Activated CD4-positive, alpha-beta T cell treated with anti-CD3 and anti-CD28 coated beads, Interleukin-2, amount 50 U/mL, for 24 hours (primary cell): Measurements from ENCODE around the gene CA7.

Experiments used
- DNase-seq, 2 donors: peaks; one replicate each; pipeline ENCODE4 v3.0.0-alpha.2; 2020; ENCODE audit warnings: low read depth in 1 of 2, low spot score in 1 of 2

Gene CA7

DNA sequence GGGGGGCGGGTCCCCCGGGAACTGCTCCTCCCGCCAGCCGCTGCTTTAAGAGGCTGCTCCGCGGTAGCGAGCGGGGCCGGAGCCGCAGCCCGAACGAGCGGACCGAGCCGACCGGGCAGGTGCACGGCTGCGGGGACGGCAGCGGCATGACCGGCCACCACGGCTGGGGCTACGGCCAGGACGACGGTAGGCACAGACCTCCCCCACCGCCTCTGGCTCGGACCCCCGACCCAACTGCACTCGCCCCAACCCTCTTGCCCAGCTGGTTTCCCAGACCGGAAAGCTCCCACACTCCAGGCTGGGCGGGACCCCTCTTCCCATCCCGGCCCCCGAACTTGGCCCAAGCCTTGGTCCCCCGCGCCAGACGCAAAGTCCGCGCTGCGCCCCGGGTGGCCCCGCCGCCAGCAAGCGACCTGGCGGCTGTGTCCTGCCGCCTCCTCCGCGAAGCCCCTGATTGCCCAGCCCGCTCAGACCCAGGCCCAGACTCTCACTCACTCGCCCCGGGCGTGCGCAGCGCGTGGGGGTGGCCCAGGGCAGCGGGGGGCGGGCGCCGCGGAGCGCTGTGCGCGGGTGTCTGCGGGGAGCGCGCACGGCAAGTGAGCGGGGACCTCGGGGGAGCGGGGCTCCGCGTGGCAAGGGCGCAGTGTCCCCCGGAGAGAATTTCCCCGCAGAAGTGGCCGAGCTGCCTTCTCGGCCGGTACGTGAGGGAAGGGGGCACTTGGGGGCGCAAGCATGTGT, at the start of gene CA7:
Gene CA7 (plus strand): TSS at position 73 of the 738 bp plus-strand sequence. CDS start 74 bp downstream, at position 147.
- no peak for DNase-seq

DNA sequence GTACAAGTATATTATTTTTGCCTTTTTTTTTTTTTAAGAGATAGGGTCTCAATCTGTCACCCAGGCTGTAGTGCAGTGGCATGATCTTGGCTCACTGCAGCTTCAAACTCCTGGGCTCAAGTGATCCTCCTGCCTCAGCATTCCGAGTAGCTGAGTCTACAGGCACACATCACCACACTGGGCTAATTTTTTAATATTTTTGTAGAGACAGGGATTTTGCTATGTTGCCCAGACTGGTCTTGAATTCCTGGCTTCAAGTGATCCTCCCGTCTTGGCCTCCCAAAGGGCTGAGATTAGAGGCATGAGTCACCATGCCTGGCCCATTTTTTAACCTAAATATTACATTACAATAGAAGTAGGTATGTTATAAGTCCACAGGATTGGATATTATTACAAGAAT, 46.1 kb upstream of the CA7 start:
- DNase-seq, result no peak

DNA sequence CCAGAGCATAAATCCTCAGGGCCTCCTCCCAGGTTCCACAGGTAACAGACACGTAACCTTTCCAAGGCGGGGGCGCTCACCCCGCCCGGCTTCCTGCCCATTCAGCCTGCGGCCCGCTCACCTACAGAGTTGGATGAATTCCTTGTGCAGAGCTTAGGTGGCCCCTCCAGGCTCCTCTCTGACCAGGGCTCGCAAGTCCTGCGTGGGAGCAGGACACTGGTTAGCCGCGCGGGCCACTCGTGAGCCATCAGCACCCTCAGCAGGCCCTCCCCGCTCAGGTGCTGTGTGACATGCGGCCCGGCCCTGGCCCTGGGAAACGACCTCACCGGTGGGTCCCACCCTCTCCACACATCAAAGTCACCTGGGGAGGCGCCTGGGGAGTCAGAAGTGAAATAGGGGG, 43.4 kb upstream of the CA7 start:
- DNase-seq, result no peak

DNA sequence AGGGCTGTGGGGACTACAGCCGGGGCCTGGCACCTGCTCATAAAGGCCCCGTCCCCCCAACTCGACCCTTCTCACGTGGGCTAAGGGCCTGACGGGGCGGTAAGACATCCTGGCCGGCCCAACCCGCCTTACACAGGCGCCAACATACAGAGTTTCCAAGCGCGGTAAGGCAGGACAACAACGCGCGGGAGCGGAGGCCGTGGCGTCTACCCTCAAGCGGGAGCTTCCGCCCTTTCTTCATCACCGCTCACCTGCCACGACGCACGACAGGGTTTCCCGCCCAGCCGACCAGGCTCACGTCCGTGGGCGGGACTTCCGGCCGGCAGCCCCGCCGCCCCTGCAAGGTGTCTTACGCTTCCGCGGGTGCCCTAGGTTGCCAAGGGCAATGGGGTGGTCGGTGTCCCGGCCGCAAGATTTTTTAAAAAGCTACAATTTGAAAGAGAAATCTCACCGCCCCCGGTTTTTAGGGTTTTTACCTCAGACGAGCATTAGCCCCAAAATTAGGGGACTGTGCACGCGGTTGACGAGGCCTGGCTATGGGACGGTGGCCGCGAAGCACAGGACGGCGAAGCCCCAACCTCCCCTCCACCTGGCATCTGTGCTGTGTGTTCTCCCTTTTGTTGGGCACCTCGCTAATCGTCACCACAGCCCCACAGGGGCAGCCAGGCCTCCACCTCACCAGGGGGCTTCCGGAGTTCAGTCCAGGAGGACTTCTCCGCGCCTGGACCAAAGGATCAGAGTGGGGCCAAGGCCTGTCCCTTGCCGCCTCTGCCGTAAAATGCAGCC, 42.7 kb upstream of the CA7 start, which contains the start of gene TERB1:
Gene TERB1 (minus strand): TSS at position 265 of the 786 bp plus-strand sequence. CDS start 4,786 bp downstream, outside the sequence.
- DNase-seq, result no peak

DNA sequence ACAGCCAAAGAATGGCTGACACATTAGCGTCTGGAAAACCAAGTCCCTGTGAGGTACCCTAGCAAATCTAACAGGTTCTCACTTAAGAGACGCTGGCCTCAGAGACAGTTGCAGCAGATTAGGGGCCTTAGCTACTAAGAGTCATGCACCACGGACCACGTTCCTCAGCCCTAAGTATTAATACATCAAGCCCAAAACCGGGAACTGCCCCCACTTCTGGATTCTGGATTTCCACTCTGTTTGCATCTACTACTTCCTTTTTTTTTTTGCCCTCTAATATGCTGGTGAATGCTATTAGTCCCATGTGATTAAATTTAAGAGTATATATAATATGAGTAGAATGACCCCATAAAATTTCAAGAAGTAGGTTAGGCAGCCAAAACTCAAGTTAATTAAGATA, 42.1 kb upstream of the CA7 start:
- DNase-seq, result no peak

DNA sequence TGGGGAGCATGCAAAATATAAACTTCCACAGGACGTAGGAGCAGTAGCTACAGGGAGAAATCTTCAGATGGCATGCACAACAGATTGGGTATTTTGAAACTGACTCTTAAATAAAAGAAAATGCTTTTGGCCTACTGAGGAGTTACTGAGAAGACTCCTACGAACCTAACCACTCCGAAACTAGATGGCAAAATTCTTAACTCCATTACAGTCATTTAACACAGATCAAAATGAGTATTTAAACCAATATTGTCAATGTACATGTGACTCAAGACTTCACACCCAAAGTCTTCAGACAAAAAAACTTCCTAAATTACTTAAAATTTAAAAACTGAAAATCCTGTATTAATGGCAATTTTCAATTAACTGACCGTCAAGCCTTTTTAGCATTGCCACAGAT, 34.4 kb upstream of the CA7 start:
- no peak for DNase-seq

DNA sequence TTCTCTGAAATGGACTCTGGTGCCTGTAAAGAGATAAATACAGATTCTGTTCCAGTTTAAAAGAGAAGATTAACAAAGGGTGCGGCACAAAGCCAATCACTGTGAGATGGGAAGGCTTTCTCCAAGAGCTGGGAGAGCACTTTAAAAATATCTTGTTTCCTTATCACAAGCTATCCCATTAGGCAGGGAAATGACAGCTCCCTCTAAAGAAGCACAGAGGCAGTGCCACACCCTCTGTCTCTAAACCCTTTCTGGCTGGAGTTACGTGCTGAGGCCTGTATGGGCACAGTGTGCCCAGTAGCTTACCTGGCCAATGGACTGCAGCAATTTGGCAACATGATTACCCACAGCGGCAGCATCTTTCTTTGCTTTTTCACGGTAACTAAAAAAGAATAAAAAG, 33.8 kb upstream of the CA7 start:
- no peak for DNase-seq

DNA sequence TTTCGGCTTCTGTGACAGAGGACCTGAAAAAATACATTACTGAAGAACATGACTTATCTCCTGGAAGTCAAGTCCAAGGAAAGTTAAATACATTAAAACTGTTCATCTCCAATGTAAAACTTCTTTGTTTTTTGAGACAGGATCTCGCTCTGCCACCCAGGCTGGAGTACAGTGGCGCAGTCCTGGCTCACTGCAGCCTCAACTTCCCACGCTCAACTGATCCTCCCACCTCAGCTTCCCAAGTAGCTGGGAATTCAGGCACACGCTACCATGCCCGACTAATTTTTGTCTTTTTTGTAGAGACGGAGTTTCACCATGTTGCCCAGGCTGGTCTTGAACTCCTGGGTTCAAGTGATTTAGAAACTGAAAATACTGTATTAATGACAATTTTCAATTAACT, 33.2 kb upstream of the CA7 start:
- DNase-seq, result no peak

DNA sequence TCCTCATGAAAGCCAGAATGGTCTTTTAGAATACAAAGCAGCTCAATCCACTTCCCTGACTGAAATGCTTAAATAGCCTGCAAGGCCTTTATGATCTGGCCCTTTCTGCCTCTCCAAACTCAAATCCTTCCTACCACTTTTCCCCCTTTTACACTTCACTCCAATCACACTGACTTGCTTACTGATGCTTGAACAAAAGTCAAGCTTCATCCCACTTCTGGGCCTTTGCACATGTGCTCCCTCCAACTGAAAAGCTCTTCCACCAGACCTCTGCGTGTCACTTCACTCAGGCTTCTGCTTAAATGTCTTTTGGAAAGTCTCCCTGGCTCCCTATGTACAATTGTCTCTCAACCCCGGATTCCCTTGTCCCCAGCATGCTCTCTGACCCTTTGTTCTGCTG, 29.5 kb upstream of the CA7 start:
- no peak for DNase-seq

DNA sequence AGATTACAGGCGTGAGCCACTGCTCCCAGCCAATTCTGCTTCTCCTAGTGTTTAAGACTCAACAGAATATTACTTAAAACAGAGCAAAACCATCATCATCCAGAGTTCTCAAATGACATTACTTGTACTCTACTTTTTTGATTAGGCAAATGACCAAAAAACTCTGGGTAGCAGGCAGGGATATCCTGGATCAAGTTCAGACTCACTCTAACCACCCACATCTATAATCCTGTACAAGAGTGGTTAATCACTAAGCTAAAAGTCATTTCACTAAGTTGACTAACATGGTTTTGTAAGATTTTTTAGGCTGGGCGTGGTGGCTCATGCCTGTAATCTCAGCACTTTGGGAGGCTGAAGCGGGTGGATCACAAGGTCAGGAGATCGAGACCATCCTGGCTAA, 20.2 kb upstream of the CA7 start:
- DNase-seq, result no peak

DNA sequence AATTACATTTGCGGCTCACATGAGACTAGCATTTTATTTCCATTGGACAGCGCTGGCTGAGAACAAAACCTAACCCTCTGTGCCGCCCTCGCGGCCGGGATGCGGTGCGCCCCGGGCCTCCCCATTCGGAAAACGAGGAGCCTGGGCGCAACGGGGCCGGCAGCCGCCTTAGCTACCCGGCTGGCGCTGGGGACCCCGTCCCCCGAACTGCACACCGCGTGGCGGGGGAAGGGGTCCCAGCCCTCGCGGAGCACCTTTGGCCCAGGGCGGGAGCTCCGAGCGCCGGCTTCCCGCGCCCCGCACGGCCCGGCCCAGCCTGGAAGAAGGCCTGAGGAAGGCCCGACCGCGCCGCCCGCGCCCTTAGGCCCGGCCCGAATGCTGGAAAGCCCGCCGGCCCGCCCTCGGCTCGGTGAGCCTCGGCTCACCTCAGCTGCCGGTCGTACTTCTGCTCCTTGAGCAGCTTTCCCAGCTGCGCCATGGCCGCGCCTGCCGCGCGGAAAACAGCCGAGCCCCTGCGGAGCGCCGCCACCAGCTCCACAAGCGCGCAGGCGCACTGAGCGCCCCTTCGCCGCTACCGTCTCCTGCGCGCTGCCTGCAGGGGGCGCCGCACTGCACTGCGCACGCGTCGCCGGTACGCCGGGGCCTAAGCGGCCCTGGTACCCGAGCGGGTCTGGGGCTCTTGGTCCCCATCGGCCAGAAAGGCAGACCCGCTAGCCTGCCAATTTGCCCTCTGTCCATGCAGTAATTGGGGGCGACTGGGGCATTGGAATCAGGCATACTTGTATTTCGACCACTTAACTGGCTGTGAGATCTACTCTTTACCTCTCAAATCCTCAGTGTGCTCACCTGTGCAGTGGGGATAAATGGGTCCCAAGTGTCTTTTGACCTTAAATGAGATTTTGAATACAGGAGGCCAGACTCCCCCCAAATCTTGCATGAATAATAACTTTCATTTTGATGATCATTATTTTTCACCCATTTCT, 13.5 kb upstream of the CA7 start, which contains the start of gene NAE1:
Gene NAE1 (minus strand): TSS at position 555 of the 983 bp plus-strand sequence. CDS start 77 bp downstream, at position 478.
- peak; percentile 80 to 84 for DNase-seq

DNA sequence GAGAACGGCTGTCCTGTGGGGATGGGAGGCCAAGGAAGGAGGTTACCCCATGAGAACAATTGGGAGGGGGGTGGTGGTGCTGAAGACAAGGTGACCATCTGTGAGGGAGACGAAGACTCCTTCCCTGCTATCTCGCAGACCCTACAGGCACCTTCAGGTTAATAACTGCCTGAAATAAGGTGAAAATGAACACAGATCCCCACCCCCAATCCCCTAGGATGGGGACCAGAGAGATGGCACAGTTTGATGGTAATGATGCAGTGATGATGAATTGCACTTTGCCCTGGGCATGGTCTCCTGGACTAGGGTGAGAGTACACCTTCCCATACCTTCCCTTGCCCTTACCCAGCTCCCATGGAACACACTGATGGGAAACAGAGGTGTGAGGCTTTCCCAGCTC, 12.0 kb upstream of the CA7 start:
- DNase-seq, result no peak

DNA sequence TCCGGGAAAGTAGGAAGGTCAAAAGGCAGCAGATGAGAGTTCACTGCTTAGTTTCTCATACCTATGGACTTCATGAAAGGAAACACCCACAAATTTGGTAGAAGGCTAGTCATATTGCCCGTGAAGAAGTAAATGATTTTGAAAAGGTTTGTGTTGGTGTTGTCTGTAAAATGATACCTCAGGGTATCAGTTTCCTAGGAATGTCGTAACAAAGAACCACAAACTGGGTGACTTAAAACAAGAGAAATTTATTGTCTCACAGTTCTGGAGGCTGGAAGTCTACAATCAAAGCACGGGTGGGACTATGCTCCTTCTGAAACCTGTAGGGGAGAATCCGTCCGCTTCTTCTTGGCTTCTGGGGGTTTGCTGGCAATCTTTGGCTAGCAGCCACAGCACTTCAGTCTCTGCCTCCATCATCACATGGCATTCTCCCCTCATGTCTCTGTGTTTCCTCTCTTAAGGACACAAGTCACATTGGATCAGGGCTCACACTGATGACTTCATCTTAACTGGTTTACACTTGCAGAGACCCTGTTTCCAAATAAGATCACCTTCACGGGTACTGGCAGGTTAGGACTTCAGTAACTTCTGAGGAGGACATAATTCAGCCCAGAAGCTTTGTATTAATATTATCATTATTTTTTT, 11.4 kb upstream of the CA7 start:
- DNase-seq, result no peak

DNA sequence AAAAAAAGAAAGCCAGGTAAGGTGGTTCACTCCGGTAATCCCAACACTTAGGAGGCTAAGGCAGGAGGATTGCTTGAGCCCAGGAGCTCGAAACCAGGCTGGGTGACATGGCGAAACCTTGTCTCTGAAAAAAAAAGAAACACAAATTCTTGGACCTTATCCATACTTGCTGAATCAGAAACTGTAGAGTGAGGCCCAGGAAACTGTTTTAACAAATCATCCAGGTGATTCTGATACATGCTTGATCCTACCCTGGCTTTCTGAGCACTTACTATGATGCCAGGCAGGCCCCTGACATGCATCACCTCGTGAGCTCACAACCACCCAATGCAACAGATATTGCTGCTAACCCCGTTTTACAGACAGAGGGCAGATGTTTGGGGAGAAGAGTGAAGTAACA, 9.5 kb upstream of the CA7 start:
- no peak for DNase-seq

DNA sequence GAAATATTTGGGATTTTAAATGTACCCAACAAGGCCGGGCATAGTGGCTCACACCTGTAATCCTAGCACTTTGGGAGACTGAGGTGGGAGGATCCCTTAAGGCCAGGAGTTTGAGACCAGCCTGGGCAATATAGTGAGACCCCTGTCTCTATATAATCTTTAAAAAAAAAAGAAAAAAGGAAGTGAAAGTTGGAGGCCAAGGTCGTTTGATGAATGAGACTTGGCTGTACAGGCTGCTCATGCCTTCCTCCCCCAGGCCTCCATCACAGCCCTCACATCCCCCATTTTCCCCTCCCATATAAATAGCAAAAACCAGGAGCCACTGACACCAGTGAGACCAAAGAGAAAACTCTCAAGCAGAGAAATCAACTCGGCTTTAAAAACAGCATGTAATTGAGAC, 3.3 kb upstream of the CA7 start:
- no peak for DNase-seq

DNA sequence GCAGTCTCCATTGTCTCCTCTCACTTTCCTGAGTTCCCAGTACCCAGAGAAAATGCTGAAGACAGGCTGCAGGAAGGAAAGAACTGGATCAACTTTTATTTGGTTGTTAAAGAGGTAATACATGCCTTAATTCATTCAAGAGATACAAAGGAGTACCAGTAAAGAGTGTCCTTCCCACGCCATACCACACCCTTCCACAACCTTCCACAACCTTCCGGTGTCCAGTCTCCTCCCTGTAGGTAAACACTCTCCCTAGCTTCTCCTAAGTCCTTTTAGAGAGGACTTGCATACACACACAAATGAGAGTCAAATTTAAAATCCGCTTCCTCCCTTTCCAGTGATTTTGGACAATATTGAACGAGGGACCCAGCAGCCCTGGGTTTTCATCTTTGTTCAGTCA, 2.8 kb upstream of the CA7 start:
- no peak for DNase-seq

DNA sequence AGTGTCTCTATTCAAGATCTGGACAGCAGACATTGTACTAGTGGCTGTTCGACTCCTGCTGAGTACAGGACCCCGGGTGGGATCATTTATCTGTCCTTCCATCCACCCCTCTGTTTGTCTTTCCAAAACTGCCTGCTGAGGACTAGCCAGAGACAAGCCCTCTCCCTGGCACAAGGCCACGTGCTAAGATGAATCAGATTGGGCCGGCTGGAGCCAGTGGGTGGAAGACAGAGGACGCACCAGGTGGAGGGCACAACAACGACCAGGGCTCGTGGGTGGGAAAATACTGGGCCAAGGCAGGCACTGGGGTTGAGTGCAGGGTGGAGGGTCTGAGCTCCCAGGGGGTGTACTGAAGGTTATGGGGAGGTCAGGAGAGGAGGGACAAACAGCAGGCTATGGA, 1.4 kb upstream of the CA7 start:
- DNase-seq, result no peak

DNA sequence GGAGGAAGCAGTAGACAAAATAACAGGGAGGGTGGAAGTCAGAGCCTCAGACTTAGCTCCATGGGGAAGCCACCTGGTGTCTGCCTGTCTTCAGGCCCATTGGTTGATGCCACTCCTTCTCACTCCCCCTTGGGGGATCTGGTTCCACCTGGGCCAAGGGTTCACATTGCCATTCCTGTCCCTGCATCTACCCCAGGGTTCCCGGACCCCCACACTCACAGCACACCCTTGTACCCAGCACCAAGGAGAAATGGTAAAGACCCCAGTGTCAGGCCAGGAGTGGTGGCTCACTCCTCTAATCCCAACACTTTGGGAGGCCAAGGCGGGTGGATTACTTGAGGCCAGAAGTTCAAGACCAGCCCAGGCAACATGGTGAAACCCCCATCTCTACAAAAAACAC, 1.0 kb upstream of the CA7 start:
- no peak for DNase-seq

DNA sequence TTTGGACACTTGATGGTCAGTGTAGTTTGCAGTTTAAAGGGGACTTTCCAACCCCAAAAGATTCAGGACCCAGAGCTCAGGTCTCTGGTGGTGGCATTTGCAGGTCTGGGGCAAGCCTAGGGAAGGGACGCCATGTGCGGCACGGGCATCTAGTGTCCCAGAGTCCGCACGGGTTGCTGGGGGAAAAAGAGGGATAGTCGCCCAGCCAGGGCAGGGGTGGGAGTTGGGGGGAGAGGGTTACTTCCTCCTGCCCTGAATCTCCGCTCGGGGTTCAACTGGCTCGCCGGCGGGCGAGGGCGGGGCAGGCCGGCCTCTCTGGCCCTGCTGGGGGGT, 239 bp upstream of the CA7 start:
- DNase-seq, result no peak

DNA sequence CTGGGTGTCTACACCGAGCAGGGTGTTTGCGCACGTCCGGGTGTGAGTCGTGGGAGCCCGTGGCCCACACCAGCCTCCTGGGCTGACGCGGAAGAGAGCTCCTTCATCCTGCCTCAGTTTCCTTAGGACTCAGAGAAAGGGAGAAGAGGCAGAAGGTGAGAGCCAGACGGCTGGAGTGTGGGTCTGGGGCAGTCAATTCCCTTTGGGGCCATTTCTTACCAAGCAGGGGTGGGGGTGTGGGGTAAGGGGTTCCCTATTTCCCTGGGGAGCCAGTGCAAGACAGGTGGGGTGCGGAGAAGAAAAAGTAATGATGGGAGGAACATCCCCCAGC, 831 bp downstream of the CA7 start:
- no peak for DNase-seq

DNA sequence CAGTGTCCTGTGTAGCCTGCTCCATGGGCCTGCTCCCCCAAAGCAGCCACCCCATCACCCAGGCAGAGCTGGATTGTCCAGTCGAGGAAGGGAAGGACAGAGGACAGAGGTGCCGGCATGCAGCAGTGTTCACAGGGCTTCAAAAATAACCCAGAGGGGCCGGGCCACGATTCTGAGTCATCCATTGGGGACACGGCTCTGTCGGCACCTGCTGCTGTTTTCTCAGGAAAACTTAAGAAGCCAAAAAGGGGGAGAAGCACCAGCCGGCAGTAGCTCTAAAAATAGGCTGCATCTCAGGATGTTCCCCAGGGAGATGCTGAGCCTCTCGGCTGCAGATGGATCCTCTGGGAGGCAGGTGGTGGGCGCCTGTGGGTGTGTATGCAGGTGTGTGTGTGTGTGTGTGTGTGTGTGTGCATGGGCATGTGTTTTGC, 1.6 kb downstream of the CA7 start:
- DNase-seq, result no peak
